ENCODE results near the gene ACOX1.
A peak's percentile ranks its signal among the peaks of the same experiment; 100 is the strongest.

ACOX1 gene

GRCh38 chr17:75979705-75980187 is 780 bp upstream of the ACOX1 start (continued):
- TF ChIP-seq PRDM10 (tag by site-specific recombination; IDR thresholded peaks at IDR 0.05) (peak; percentile 58), PATZ1 (tag by site-specific recombination; IDR thresholded peaks at IDR 0.05) (peak; percentile 7; the same call in 1 of the 2 replicates), ZNF112 (tag by site-specific recombination; IDR thresholded peaks at IDR 0.05) (no peak)

GRCh38 chr17:75976175-75976848 is 2.7 kb downstream of the ACOX1 start:
- H3K4me3 ChIP-seq (ENCODE audit: low read depth, low read length): no peak overlapping the region
- POLR2A ChIA-PET: interaction anchor here (0.6 to 1.1 kb wide), 4 partner anchors 22 to 941 kb away, joined by 3 to 12 read pairs (median 4); partner anchors contain the start of gene FBF1
- CTCF ChIA-PET: interaction anchor here (0.6 to 1.2 kb wide), 5 partner anchors 8 to 389 kb away, joined by 3 to 4 read pairs (median 3); partner anchors contain the start of gene CDK3
- H3K9me3 ChIP-seq (ENCODE audit: control insufficient read depth, insufficient read depth, low read depth, low read length): no peaks in the 10 kb centered on the region
- peaks cover 13% of the 10 kb centered on the region for H3K4me1 ChIP-seq (ENCODE audit: control insufficient read depth, insufficient read depth, low read length)
- H3K36me3 ChIP-seq (ENCODE audit: control insufficient read depth in 2 of 2, insufficient read depth in 1 of 2, low read length in 2 of 2): peaks cover 29 to 32% of the 10 kb centered on the region in 2 experiments; a peak in 2 of 3 replicates
- H3K27ac ChIP-seq (ENCODE audit: extremely low read depth, low read depth, low read length): no peak overlapping the region
- no peak for TF ChIP-seq ZNF292 (tag by site-specific recombination; IDR thresholded peaks at IDR 0.05; ENCODE audit: borderline replicate concordance, low read depth)
- 0 out of 2 replicates have a peak, but pooled peaks have one; percentile 12 for TF ChIP-seq ZNF335 (tag by site-specific recombination; conservative IDR thresholded peaks at IDR 0.05)
- TF ChIP-seq ZNF692 (tag by site-specific recombination; IDR thresholded peaks at IDR 0.05): peak; percentile 80
- TF ChIP-seq ZNF629 (tag by site-specific recombination; IDR thresholded peaks at IDR 0.05): peak; percentile 85
- no peak for TF ChIP-seq ZNF792 (tag by site-specific recombination; IDR thresholded peaks at IDR 0.05)
- no peak for TF ChIP-seq ZBTB8A (tag by site-specific recombination; IDR thresholded peaks at IDR 0.05)
- TF ChIP-seq ATF2 (tag by site-specific recombination; IDR thresholded peaks at IDR 0.05; ENCODE audit: low read depth): peak; percentile 24; the same call in 1 of the 2 replicates
- TF ChIP-seq PRDM10 (tag by site-specific recombination; IDR thresholded peaks at IDR 0.05): 0 out of 2 replicates have a peak, but pooled peaks have one; percentile 7
- peak; percentile 99 for TF ChIP-seq SCRT2 (tag by site-specific recombination; IDR thresholded peaks at IDR 0.05)
- peak; percentile 97 for TF ChIP-seq SCRT1 (tag by site-specific recombination; IDR thresholded peaks at IDR 0.05; ENCODE audit: borderline replicate concordance)
- no peak for TF ChIP-seq ZNF521 (tag by site-specific recombination; IDR thresholded peaks at IDR 0.05)
- 0 out of 2 replicates have a peak, but pooled peaks have one; percentile 24 for TF ChIP-seq PRDM6 (tag by site-specific recombination; IDR thresholded peaks at IDR 0.05)
- no peak for TF ChIP-seq ZSCAN4 (tag by site-specific recombination; IDR thresholded peaks at IDR 0.05)
- TF ChIP-seq ZEB2 (tag by site-specific recombination; IDR thresholded peaks at IDR 0.05): peak; percentile 40; the same call in 1 of the 2 replicates
- TF ChIP-seq ZNF558 (tag by site-specific recombination; IDR thresholded peaks at IDR 0.05): 0 out of 2 replicates have a peak, but pooled peaks have one; percentile 27
- 0 out of 2 replicates have a peak, but pooled peaks have one; percentile 26 for TF ChIP-seq ZNF664 (tag by site-specific recombination; IDR thresholded peaks at IDR 0.05)

Measured in HEK293 (cell line).